HG03432 (cell line): ENCODE data around the gene KIAA0586.
"Not testable (repeated sequence)": the region's sequence is repeated elsewhere in the genome, so short reads cannot be mapped to it uniquely, and the experiment has no call there.

ENCODE experiments used
- ATAC-seq: cut with Tn5 transposase; IDR thresholded peaks from one replicate; pipeline ENCODE4 v1.9.1; 2021; ENCODE audit warnings: mild to moderate bottlenecking, moderate library complexity; ENCODE audit not compliant: unreplicated experiment

Gene KIAA0586

DNA sequence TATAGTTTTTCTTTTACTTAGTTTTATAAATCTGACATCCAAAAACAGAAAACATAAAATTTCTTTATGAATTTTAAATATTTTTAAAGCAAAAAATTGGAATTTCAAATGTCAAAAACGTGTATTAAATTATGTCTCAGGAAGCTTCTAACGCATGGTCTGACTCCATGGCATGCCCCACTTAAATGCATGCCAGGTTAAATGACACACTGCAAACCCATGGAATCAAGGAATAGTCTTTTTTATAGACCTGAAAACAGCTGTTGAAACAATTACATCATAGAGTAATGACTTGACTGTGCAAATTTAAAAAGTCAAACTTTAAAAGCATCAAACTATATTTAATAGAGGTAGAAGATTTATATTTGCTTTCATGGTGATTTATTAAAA, 114.1 kb downstream of the KIAA0586 start:
- no peak for ATAC-seq

DNA sequence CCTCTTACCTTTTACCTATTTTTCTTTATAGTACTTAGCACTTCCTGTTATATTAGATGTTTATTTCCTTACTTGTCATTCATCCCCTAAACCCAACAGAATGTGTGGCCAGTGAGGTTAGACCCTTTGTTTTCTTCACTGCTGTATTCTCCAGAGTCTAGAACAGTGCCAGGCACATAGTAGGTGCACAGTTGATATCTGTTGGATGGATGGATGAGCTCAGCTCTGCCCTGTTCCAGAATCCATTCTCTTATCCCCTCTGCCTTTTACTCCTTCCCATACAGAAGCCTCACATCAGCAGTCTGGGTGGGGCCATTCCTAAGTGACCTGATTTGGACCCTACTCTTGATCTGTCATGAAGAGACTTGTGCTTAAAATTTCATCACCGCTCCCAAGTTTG, 115.7 kb downstream of the KIAA0586 start:
- ATAC-seq = no peak

GRCh38 chr14:58547649-58548048, 120.1 kb downstream of the KIAA0586 start:
- ATAC-seq = no peak

DNA sequence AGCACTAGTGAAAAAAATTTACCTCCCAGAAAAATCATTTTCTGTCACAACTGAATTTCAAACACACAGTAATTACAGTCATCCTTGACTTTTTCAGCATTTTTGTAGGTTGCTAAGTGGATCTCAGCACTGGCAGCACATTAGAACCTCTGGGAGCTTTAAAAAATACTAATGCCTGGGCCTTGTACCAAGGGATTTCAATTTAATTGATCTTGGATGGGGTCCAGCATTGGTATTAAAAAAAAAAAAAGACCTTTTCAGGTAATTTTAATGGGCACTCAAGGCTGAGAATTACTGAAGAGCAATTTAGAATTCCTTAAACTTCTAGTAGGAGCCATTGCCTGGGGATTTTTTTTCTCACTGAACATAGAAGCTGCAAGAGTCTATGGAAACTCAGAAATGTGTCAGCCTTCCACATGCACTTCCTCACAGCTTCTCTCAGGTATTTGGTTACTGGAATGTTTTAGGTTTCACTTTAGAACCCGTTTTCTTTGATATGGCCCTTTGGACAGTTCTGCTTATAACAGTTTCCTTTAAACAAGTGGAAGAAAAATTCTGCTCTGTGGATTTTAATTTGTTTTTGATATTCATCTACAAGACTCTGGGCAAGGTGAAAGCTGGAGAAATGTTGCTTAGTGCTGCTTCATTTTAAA, 121.7 kb downstream of the KIAA0586 start:
- no peak for ATAC-seq

DNA sequence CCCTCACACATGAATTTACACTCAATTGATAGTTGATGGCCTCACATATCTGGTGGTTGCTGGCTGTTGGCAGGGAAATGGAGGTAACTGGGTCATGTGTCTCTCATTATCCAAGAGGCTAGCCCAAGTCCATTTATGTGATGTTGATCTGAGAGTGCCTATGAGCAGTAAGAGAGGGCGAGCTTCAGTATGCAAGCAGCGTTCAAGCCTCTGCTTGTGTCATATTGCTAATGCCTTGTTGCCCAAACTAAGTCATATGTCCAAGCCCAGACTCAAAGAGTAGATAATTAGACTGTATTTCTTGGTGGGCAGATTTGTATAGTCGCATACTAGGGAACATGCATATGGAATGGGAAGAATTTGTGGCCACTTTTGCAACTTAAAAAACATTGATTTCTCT, 126.4 kb downstream of the KIAA0586 start:
- ATAC-seq = no peak

DNA sequence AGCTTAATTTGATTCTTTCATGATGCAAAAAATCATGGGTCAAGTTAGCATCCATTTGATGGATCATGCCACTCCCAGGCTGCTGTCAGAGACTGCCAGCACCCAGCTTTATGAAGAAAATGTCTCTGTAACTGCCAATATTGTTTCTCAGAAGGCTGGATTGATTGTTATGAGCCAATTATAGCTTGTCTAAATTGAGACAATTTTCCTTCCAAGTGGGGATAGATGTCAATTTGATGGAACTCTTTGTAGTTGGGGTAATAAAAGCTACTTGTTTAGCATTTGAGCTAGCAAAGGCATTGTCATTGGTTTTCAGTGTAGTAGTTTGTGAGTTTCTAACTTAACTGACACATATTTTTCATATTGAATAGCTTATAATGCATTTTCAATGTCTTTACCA, 128.1 kb downstream of the KIAA0586 start:
- no peak for ATAC-seq

DNA sequence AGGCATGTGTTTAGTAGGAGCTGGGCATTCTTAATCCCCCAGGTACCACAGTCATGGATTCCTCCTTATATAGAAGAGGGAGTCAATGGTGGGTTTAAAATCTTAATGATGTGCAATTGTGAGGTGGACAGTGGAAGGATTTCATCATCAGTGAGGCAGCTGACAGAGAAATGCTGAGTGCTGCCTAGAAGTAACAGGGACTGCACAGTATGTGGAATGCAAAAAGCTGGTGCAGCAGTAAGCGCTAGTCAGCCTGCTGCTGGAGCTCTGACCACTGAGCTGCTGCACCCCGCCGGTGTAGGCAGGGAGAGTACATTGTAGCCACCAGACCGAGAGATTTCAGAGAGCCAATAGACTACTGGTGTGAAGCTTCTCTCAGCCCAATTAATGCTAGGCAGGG, 129.7 kb downstream of the KIAA0586 start:
- no peak for ATAC-seq

GRCh38 chr14:58560208-58560607, 132.7 kb downstream of the KIAA0586 start:
- no peak for ATAC-seq

DNA sequence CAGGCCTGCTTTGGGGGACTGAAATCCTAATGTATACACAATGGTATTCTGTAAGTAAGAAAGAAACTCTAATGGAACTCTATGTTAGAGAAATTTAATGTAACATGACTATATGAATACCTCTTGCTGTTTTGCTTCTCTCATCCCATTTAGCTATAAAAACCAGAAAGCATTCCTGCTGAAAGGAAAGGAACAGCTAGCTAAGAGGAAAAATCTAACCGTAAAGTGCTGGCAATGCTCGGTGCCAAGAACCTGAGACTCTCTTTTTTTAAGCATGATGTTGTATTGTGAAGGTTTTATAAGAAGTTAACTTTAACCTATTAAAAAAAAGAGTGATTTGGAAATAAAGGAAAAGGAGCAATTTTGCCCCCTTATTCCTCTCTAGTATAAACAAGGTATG, 134.6 kb downstream of the KIAA0586 start:
- ATAC-seq = no peak

GRCh38 chr14:58563978-58564377, 136.5 kb downstream of the KIAA0586 start:
- ATAC-seq = no peak

DNA sequence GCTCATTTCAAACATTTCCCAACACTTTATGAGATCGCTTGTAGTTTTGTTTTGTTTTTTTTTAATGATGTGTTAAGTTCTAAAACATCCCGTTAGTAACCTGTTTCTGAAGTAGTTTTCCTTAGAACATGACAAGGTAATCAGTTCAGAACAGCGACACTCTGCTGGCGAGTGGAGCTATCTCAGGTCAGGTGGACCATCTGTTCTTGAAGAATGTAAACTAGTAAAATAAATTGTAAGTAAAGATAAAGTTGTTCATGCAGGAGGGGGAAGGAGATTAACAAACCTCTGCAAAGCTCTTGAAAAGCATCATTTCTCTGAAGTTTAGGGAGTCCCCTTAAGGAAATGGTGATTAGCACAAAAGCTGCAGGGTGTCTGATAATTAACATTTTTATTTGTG, 138.3 kb downstream of the KIAA0586 start:
- ATAC-seq = no peak

GRCh38 chr14:58566979-58567378, 139.5 kb downstream of the KIAA0586 start:
- ATAC-seq = no peak

DNA sequence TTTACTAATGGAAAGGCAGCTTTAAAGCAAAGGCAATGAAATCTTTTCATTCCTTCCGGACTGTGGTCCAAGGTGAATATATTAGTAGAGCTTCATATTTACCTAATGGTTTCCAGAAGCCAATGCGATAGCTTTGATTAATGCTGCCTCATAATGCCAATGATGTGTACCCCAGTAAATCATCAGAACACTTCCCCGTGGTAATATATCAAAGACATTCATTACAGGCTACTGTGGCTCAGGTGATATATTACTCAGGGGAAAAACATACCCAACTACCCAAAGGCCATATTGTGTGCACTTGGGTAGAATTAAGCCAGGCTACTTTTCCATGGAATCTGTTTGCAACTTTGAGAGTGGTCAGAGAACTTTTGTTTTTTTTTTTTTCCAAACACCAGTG, 140.8 kb downstream of the KIAA0586 start:
- no peak for ATAC-seq

- no peak for ATAC-seq
Observed at GRCh38 chr14:58571256-58571655, 143.7 kb downstream of the KIAA0586 start.

- no peak for ATAC-seq
Observed at GRCh38 chr14:58571769-58572472, 144.4 kb downstream of the KIAA0586 start.

DNA sequence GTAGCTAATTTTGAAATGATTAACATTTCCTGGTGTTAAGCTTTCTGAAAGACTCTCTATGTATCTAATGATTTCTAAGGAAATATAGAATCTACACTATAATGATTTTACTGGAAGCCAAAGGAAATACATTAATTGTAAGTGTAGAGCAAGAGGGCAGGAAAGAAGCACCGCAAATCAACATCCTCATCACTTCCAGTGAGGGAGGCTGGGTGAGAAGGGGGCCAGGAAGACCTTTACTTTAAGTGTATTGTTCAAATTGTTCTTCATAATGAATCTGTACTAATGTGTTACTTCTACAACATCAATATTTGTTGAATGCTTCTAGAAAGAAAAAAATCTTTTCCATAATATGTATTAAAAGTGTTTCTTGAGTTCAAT, 144.9 kb downstream of the KIAA0586 start:
- no peak for ATAC-seq

DNA sequence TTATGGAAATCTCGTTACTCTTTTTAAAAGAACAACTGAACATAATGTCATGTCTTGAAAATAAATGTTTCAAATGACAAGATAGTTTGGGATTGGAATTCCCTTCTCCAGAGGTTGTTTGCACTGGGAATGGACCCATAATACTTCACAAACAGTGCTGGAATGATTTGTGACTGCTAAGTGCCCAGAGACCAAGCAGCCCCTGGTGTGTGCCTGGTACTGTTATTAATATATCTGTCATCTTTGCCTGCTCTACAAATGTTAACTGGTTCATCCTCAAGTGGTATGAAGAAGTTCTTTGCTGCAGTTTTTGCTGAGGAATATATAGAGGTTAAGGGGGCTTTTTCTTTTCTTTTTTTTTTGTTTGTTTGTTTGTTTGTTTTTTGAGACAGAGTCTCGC, 145.3 kb downstream of the KIAA0586 start:
- ATAC-seq = no peak

DNA sequence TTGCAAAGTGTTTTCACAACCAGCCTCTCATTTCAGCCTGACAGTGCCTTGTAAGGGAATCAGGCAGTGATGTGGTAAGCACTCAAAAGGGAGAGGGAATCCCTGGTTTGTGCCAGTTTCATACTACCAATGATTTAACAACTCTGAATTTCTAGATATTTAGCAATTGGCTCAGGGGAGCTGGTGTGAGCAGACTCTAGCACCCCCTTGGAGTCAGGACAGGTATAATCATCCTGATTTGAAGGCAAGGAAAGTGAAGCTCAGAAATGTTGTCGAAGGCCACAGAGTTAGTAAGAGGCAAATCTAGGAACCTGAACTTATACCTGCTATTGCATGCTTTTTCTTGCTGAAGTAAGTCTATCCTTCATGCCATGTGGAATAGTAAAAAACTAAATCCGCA, 147.1 kb downstream of the KIAA0586 start:
- no peak for ATAC-seq

GRCh38 chr14:58575956-58576355, 148.4 kb downstream of the KIAA0586 start:
- ATAC-seq = no peak

DNA sequence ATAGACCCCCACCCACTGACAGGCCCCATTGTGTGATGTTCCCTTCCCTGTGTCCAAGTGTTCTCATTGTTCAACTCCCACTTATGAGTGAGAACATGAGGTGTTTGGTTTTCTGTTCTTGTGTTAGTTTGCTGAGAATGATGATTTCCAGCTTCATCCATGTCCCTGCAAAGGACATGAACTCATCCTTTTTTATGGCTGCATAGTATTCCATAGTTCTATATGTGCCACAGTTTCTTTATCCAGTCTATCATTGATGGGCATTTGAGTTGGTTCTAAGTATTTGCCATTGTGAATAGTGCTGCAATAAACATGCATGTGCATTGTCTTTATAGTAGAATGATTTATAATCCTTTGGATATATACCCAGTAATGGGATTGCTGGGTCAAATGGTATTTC, 152.5 kb downstream of the KIAA0586 start:
- ATAC-seq = not testable (repeated sequence)

DNA sequence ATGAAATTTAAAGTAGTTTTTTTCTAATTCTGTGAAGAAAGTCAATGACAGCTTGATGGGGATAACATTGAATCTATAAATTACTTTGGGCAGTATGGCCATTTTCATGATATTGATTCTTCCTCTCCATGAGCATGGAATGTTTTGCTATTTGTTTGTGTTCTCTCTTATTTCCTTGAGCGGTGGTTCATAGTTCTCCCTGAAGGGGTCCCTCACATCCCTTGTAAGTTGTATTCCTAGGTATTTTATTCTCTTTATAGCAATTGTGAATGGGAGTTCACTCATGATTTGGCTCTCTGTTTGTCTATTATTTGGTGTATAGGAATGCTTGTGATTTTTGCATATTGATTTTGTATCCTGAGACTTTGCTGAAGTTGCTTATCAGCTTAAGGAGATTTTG, 153.9 kb downstream of the KIAA0586 start:
- ATAC-seq = not testable (repeated sequence)

DNA sequence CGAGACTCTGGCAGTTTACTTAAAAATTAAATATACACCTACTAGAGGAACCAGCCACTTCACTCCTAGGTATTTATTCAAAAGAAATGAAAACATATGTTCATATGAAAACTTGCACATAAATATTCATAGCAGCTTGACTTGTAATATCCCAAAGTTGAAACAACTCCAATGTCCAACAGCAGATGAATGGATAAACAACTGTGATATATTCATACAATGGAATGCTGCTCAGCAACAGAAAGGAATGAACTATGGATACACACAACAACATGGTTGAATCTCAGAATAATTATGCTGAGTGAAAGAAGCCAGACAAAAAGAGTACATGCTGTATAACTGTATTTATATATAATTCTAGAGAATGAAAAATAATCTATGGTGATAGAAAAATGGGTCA, 156.9 kb downstream of the KIAA0586 start:
- ATAC-seq = no peak

GRCh38 chr14:58587271-58587670, 159.8 kb downstream of the KIAA0586 start:
- ATAC-seq = no peak
